BJ (cell line): Measurements from ENCODE around the gene ZNF507. TPM values are rescaled to one million over a fixed set of nuclear protein-coding genes. Genes with fewer than 3 reads are reported as not detected.

Source experiments
- CTCF ChIA-PET: fragments of 350-600 bp; formaldehyde crosslinking; extraction: SDS; loops from one replicate; lab custom pipeline; 2021; ENCODE audit warnings: antibody characterized with exemption, inconsistent platforms; lab: Yijun Ruan, JAX
- POLR2A ChIA-PET: fragments of 300-600 bp; sonication (Branson Sonifier 250); formaldehyde crosslinking; extraction: SDS; loops from one replicate; lab custom pipeline; 2021; ENCODE audit warnings: antibody characterized with exemption; lab: Charles Lee
- DNase-seq: peaks from one replicate; pipeline ENCODE4 v3.0.0-alpha.2; 2011; ENCODE audit warnings: low read depth
- H3K27me3 ChIP-seq: 2 replicates; pipeline ENCODE4 v1.6.0; 2011; ENCODE audit warnings: low read length; ENCODE audit not compliant: control insufficient read depth, insufficient read depth
- H3K36me3 ChIP-seq: 2 replicates; pipeline ENCODE4 v1.5.1; 2011; ENCODE audit warnings: low read length; ENCODE audit not compliant: control insufficient read depth, insufficient read depth
- H3K4me3 ChIP-seq: 2 replicates; pipeline ENCODE4 v1.5.1; 2011; ENCODE audit warnings: low read depth, mild to moderate bottlenecking, control low read depth, low read length
- CTCF ChIP-seq: IDR thresholded peaks from 2 replicates; pipeline ENCODE4 v1.5.1; 2011; ENCODE audit warnings: low read depth, mild to moderate bottlenecking, control low read depth, inconsistent platforms, low read length, moderate library complexity; ENCODE audit not compliant: insufficient read depth
- polyA plus RNA-seq: library from polyadenylated mRNA; depleted of rRNA; stranded (reverse); fragments of >200 nt; gene quantifications from 2 replicates; pipeline ENCODE4 v1.2.3, GENCODE V29; 2011

ZNF507 gene
- polyA plus RNA-seq, 1 experiment = 6.7 TPM

- POLR2A ChIA-PET = no interaction called here
- TF ChIP-seq CTCF = peak; percentile 76
- no peak for DNase-seq
- Histone ChIP-seq H3K27me3 (no peaks in the 10 kb centered on the region), H3K4me3 (no peak overlapping the region), H3K36me3 (no peaks in the 10 kb centered on the region)
- CTCF ChIA-PET = interaction anchor here (0.7 to 2.5 kb wide), 17 partner anchors 10 to 1671 kb away, joined by 3 to 12 read pairs (median 4); partner anchors contain the start of gene PDCD5
Measured at GRCh38 chr19:32339988-32340874, 5.2 kb upstream of the ZNF507 start.

DNA sequence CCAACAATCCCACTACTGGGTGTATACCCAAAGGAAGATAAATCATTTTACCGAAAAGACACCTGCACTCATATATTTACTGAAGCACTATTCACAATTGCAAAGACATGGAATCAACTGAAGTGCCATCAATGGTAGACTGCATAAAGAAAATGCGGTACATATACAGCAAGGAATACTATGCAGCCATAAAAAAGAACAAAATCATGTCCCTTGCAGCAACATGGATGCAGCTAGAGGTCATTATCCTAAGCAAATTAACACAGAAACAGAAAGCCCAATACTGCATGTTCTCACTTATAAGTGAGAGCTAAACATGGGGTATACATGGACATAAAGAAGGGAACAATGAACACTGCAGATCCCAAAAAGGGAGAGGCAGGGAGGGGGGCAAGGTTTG, 2.7 kb upstream of the ZNF507 start:
- ChIA-PET POLR2A (no interaction called here), CTCF (interaction anchor here (1.1 kb wide), 1 partner anchor 227 kb away, joined by 3 read pairs; no protein-coding TSS in a partner anchor)
- no peaks in the 10 kb centered on the region for H3K36me3 ChIP-seq
- DNase-seq = no peak
- no peak overlapping the region for H3K4me3 ChIP-seq
- H3K27me3 ChIP-seq = no peaks in the 10 kb centered on the region
- TF ChIP-seq CTCF = no peak

- H3K27me3 ChIP-seq = no peaks in the 10 kb centered on the region
- CTCF ChIA-PET = interaction anchor here (0.6 to 1.1 kb wide), 2 partner anchors 45 to 226 kb away, joined by 3 read pairs; no protein-coding TSS in a partner anchor
- TF ChIP-seq CTCF = no peak
- H3K36me3 ChIP-seq = no peaks in the 10 kb centered on the region
- no peak overlapping the region for H3K4me3 ChIP-seq
- POLR2A ChIA-PET = no interaction called here
- DNase-seq = no peak
Measured at GRCh38 chr19:32343550-32344262, 1.7 kb upstream of the ZNF507 start.

DNA sequence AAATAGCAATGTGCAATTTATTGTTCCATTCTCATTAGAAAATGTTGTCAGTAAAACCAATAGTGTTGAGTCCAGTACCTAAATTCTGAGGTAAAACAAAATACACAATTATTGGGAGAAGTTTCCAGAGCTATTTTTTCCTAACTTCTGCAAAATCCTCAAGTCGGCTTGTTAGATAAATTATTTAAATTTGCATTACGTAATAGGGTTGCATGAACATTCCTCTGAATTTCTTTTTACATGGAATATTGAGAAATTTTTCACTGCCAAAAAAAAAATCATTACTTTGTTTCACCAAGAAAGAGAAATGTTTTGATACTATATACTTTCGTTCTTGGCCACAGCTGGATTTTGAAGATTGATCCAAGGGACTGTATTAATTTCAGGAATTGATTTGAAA, 1.5 kb downstream of the ZNF507 start:
- Histone ChIP-seq H3K36me3 (peaks cover 2% of the 10 kb centered on the region; the same call in 1 of the 2 replicates), H3K4me3 (peak overlapping the region; percentile 82), H3K27me3 (no peaks in the 10 kb centered on the region)
- POLR2A ChIA-PET = no interaction called here
- no peak for TF ChIP-seq CTCF
- CTCF ChIA-PET = interaction anchor here (1.4 kb wide), 1 partner anchor 10 kb away, joined by 3 read pairs; no protein-coding TSS in a partner anchor
- DNase-seq = no peak

DNA sequence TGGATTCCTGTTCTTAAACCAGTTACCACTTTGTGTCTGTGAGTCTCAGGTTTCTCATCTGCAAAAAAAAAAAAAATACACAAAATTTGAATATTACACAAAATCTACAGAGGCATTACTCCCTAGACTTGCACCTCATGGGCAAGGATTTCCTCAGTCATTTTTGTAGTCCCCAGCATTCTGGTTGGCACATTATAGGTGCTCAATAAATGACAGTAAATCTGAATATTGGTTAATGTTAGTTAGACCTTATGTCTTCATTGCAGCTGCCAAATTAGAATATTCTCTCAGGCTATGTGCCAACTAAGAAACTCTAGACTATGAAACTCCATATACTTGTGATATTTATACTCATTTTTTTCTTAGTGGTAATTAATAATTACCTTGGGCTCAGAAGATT, 2.2 kb downstream of the ZNF507 start:
- CTCF ChIA-PET = interaction anchor here (0.9 to 1.4 kb wide), 2 partner anchors 9 to 11 kb away, joined by 3 to 4 read pairs; no protein-coding TSS in a partner anchor

More for the DNA sequence above, 2.2 kb downstream of the ZNF507 start:
- TF ChIP-seq CTCF = no peak
- Histone ChIP-seq H3K4me3 (no peak overlapping the region), H3K36me3 (peaks cover 2% of the 10 kb centered on the region; the same call in 1 of the 2 replicates), H3K27me3 (no peaks in the 10 kb centered on the region)
- POLR2A ChIA-PET = no interaction called here
- DNase-seq = no peak
